Urinary bladder (tissue), 4 donors: ENCODE measurements around the gene CA14. TPM values are rescaled to one million over a fixed set of nuclear protein-coding genes. Genes with fewer than 3 reads are reported as not detected.

ENCODE experiments used
- DNase-seq: peaks from one replicate; pipeline ENCODE4 v3.0.0-alpha.2; 2015; ENCODE audit errors: extremely low spot score
- H3K27ac ChIP-seq: one replicate; pipeline ENCODE4 v1.5.1; 2013; ENCODE audit warnings: low read depth, mild to moderate bottlenecking, moderate library complexity
- H3K36me3 ChIP-seq: one replicate; pipeline ENCODE4 v1.6.1; 2013; ENCODE audit warnings: mild to moderate bottlenecking, moderate library complexity; ENCODE audit not compliant: insufficient read depth
- H3K4me1 ChIP-seq: one replicate; pipeline ENCODE4 v1.6.1; 2013; ENCODE audit warnings: mild to moderate bottlenecking, moderate library complexity; ENCODE audit not compliant: insufficient read depth
- H3K4me3 ChIP-seq: one replicate; pipeline ENCODE4 v1.5.1; 2013; ENCODE audit warnings: low read depth, low read length
- WGBS: extraction: QIAGEN DNeasy Blood & Tissue Kit; methylation state at CpG from one replicate; pipeline ENCODE4 v1.1.7; 2013; 5-methylcytosine and 5-hydroxymethylcytosine counted together
- polyA plus RNA-seq: library from polyadenylated mRNA; stranded (reverse); fragments of 200-250 nt; gene quantifications from one replicate; pipeline ENCODE4 v1.2.3, GENCODE V29; 2013
- total RNA-seq: library from RNA; depleted of rRNA; stranded (reverse); fragments of >200 nt; gene quantifications from one replicate; pipeline ENCODE4 v1.2.3, GENCODE V29; 2014
- donor health status: healthy with polysubstance abuse.
- donor health status: healthy.

CA14 gene
- total and polyA plus RNA-seq, 2 donors: 0.37 to 1.9 TPM

DNA sequence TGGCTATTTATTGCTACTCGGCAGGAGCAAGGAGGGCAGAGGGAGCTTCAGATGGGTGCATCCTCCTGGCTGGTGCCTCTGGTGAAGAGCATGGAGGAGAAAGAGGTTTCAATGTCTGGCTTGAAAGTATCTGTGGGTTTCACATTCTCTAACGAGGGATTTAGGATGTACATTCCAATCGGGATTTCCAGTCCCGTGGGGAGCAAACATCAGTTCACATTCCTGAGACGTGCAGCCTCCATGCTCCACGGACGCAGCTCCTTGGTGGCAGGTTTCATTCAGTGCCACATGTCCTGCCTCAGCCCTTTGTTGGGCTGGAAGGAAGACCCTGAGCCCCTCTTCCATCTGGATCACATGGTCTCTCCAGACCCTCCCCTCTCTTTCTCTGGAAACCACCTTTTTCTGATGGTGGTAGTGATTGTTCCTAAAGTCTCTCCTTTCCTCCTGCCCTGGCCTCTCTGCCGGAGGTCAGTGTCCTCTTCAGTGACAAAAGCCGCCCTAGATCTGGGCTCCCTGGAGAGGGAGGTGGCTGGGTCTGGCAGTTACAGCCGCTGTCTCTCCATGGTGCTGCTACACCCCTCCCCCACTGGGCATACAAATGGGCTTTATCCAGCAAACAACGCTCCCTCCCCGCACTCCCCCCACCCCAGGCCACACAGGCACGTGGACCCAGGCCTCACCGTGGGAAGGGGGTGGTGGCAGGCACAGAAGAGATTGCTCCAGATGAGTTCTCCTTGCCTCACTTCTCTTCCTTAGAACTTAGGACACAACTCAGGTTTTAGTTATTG lies 826 bp upstream of the CA14 start:
- Histone ChIP-seq H3K36me3 (no peaks in the 10 kb centered on the region), H3K4me1 (no peaks in the 10 kb centered on the region), H3K27ac (no peak overlapping the region), H3K4me3 (no peak overlapping the region)
- no peak for DNase-seq
- 21% methylated on average over 14 of the region's 14 CpGs for WGBS

DNA sequence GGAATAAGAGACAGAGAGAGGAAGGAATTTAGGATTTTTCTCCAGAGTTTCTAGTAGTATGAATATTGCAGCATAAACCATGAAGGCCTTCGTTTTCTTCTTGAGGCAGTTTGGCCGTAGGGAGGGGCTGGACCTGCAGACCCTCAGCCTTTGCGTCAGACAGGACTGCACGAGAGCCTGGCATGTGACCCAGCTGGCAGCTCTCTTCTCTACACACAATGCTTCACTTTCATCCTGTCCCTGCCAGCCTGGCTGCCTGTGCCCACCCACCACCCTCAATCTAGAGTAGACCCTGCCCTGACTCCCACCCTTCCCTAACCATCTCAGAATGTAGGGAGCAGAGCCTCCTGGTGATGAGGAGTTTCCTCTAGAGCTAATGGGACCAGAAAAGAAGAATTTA lies 1.6 kb downstream of the CA14 start:
- H3K4me3 ChIP-seq: no peak overlapping the region
- H3K36me3 ChIP-seq: no peaks in the 10 kb centered on the region
- H3K4me1 ChIP-seq: no peaks in the 10 kb centered on the region
- 49% methylated on average over 4 of the region's 4 CpGs for WGBS
- H3K27ac ChIP-seq: no peak overlapping the region
- no peak for DNase-seq

- no peaks in the 10 kb centered on the region for H3K36me3 ChIP-seq
- WGBS: 24% methylated on average over 11 of the region's 11 CpGs
- H3K4me3 ChIP-seq: no peak overlapping the region
- no peak for DNase-seq
- no peaks in the 10 kb centered on the region for H3K4me1 ChIP-seq
- H3K27ac ChIP-seq: no peak overlapping the region
Measured at GRCh38 chr1:150259758-150260669, 2.4 kb downstream of the CA14 start.

- Histone ChIP-seq H3K36me3 (peaks cover 2% of the 10 kb centered on the region), H3K4me3 (no peak overlapping the region), H3K4me1 (no peaks in the 10 kb centered on the region), H3K27ac (no peak overlapping the region)
- WGBS: 90% methylated on average over 6 of the region's 6 CpGs
- DNase-seq: no peak
Measured at GRCh38 chr1:150261367-150261766, 3.8 kb downstream of the CA14 start.

DNA sequence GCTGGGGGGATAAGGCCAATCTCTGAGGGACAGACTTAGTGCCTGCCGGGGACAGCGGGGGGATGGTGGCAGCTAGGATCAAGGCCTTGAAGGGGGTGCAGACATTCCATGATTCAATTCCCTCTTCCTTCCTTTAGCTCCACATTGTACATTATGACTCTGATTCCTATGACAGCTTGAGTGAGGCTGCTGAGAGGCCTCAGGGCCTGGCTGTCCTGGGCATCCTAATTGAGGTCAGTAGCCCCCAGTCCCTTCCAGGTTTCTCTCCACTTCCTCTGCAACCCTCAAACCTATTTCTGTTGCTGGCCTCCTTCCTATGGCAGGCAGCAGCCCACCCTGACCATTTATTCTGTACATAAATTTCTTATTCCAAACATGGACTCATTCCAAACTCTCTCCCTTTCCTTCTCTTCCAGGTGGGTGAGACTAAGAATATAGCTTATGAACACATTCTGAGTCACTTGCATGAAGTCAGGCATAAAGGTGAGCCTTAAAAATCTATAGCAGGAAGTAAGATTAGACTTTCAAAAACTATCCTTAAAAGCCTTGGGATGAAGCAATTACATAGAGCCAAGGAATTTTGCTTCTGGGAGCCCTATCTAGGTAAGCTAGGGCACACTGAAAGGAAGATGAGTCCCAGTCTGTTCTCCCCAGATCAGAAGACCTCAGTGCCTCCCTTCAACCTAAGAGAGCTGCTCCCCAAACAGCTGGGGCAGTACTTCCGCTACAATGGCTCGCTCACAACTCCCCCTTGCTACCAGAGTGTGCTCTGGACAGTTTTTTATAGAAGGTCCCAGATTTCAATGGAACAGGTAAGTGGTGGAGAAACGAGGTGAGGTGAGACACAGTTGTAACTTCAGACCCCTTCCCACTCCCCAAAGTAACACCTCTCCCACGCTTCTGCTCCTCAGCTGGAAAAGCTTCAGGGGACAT lies 5.1 kb downstream of the CA14 start:
- H3K4me3 ChIP-seq: no peak overlapping the region
- 83% methylated on average over 6 of the region's 6 CpGs for WGBS
- no peak for DNase-seq
- H3K4me1 ChIP-seq: no peaks in the 10 kb centered on the region
- H3K27ac ChIP-seq: no peak overlapping the region
- H3K36me3 ChIP-seq: peaks cover 2% of the 10 kb centered on the region

- WGBS: 74% methylated on average over 6 of the region's 6 CpGs
- Histone ChIP-seq H3K27ac (no peak overlapping the region), H3K4me3 (no peak overlapping the region), H3K36me3 (peaks cover 2% of the 10 kb centered on the region), H3K4me1 (no peaks in the 10 kb centered on the region)
- no peak for DNase-seq
Measured at GRCh38 chr1:150263549-150263948, 6.0 kb downstream of the CA14 start.

DNA sequence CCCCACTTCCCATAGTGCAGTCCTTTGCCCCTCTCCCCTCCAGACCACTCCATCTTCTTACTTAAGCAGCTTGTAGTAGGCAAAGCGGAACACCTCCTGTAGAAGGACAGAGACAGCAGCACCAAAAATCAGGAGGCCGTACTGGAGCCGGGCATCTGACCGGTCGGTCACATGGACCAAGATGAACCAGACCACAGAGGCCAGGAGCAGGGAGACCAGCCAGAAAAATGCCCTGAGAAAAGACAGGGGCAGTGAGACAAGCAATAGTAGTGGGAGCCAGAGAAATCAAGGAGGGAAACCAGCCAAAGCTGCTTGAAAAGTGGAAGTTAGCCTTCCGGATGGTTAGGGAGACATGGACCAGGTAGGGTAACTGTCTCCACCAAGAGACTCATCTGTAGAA lies 10.3 kb downstream of the CA14 start:
- no peak for DNase-seq
- Histone ChIP-seq H3K36me3 (peaks cover 2% of the 10 kb centered on the region), H3K4me1 (no peaks in the 10 kb centered on the region), H3K27ac (peak overlapping the region; percentile 13), H3K4me3 (peak overlapping the region; percentile 91)
- WGBS: 33% methylated on average over 6 of the region's 6 CpGs

DNA sequence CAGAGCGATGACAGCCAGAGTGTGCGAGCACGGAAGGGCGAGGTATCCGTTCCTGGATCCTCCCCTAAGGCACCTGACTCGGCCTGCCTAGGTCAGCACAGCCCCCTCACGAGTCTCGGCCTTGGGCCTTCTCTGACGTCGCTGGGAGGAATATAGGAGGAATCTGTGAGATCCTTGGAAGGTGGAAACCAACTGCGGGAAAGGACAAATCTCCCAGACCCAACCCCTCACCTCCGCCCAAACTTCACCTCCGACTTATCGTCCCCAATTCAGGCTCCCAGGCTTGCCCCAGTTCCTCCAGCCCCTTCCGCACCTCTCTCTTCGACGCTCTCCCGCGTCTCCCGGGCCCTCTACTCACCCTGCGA lies 10.7 kb downstream of the CA14 start:
- H3K4me1 ChIP-seq: no peaks in the 10 kb centered on the region
- peak overlapping the region; percentile 91 for H3K27ac ChIP-seq
- under 1% methylated on average over 21 of the region's 21 CpGs for WGBS
- no peak for DNase-seq
- H3K36me3 ChIP-seq: peaks cover 2% of the 10 kb centered on the region
- H3K4me3 ChIP-seq: peak overlapping the region; percentile 91

DNA sequence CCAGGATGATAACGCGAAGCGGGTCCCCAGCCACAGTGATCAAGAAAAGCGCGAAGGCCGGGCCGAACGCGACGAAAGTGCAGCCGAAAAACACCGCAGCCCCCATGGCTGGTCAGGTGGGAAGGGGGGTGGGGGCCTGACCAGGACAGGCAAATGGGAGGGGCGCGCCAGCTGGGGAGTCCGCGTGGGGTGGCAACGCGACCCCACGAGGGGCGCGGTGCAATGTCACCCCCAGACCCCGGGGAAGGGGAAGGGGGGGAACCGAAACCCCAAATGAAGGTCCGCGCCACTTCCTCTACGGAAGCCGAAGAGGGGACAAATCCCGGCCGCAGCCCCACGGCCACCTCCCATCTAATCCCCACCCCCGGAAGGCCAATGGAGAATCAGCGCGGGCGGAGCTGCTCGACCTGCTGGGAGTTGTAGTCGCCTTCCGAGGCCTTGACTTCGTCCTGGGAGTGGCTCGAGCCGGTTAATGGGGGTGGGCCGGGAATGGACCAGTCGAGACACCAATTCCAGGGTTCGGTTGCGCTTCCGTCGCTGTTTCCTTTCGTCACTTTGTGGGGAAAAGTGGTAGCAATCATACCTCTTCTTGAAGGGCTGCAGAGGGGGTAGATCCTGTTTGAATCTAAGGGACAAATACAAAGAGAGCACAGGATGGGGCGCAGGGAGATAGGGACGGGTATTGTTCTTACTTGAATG lies 11.3 kb downstream of the CA14 start, which contains the start of gene APH1A:
APH1A (minus strand) TSS at position 312 of the 699 bp plus-strand sequence; CDS start at position 106, 206 bp downstream.
- Histone ChIP-seq H3K4me1 (no peaks in the 10 kb centered on the region), H3K4me3 (peak within 1 kb of the TSS; percentile 91), H3K27ac (peak within 1 kb of the TSS; percentile 91), H3K36me3 (peaks cover 2% of the 10 kb centered on the region)
- WGBS: under 1% methylated on average over 49 of the region's 49 CpGs
- DNase-seq: peak; percentile 95

GRCh38 chr1:150269451-150269850 lies 11.9 kb downstream of the CA14 start:
- Histone ChIP-seq H3K27ac (no peak overlapping the region), H3K4me3 (peak overlapping the region; percentile 91), H3K36me3 (peaks cover 2% of the 10 kb centered on the region), H3K4me1 (no peaks in the 10 kb centered on the region)
- DNase-seq: no peak
- WGBS: 30% methylated on average over 10 of the region's 10 CpGs

DNA sequence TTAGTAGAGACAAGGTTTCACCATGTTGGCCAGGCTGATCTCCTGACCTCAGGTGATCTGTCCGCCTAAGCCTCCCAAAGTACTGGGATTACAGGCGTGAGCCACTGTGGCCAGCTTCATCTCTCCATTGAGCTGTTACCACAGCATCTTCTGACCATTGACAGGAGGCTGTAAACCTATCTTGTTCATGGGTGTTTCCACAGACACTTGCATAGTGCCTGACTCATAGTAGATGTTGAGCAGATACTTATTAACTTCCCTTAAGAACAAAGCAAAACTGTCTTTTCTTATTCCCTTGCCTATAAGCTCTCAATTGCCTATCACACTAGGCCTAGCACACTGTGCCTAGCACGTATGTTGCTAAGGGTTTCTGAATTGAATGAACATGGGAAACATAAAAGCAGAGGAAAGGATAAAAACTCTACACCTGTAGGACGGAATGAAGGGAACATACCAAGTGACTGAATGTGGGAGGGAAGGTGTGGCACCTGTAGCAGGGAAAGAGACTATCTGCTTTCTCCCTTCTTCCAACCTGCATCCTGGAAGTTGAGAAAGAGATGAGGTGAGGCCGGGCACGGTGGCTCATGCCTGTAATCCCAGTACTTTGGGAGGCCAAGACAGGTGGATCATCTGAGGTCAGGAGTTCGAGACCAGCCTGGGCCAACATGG lies 13.9 kb downstream of the CA14 start:
- no peak for DNase-seq
- no peaks in the 10 kb centered on the region for H3K36me3 ChIP-seq
- H3K4me3 ChIP-seq: no peak overlapping the region
- no peak overlapping the region for H3K27ac ChIP-seq
- 94% methylated on average over 7 of the region's 7 CpGs for WGBS
- H3K4me1 ChIP-seq: no peaks in the 10 kb centered on the region

GRCh38 chr1:150273311-150273710 lies 15.7 kb downstream of the CA14 start:
- Histone ChIP-seq H3K4me1 (no peaks in the 10 kb centered on the region), H3K36me3 (no peaks in the 10 kb centered on the region), H3K27ac (no peak overlapping the region), H3K4me3 (no peak overlapping the region)
- DNase-seq: no peak
- WGBS: 68% methylated on average over 1 of the region's 1 CpG
